Measurements from ENCODE around the gene TMC2.
"Not testable (repeated sequence)": the region's sequence is repeated elsewhere in the genome, so short reads cannot be mapped to it uniquely, and the experiment has no call there.

The TMC2 gene

GRCh38 chr20:2684817-2685216, 148.4 kb downstream of the TMC2 start:
- not testable (repeated sequence) for H3K9me3 Mint-ChIP-seq, H3K27ac Mint-ChIP-seq, ATAC-seq

GRCh38 chr20:2687514-2687913, 151.1 kb downstream of the TMC2 start:
- peaks cover 56% of the 10 kb centered on the region for H3K27me3 Mint-ChIP-seq
- H3K9me3 Mint-ChIP-seq: no peaks in the 10 kb centered on the region
- H3K4me1 Mint-ChIP-seq: peaks cover 31% of the 10 kb centered on the region
- DNase-seq (no peak), ATAC-seq (no peak)
- peak overlapping the region in 1 of 2 donors; percentile 61 for H3K4me3 Mint-ChIP-seq
- H3K27ac Mint-ChIP-seq: peak overlapping the region in 1 of 2 donors; percentile 70

More at GRCh38 chr20:2684817-2685216, 148.4 kb downstream of the TMC2 start:
- Mint-ChIP-seq H3K4me1 (peaks cover 14% of the 10 kb centered on the region), H3K27me3 (peaks cover 50% of the 10 kb centered on the region)
- not testable (repeated sequence) for H3K4me3 Mint-ChIP-seq, DNase-seq

DNA sequence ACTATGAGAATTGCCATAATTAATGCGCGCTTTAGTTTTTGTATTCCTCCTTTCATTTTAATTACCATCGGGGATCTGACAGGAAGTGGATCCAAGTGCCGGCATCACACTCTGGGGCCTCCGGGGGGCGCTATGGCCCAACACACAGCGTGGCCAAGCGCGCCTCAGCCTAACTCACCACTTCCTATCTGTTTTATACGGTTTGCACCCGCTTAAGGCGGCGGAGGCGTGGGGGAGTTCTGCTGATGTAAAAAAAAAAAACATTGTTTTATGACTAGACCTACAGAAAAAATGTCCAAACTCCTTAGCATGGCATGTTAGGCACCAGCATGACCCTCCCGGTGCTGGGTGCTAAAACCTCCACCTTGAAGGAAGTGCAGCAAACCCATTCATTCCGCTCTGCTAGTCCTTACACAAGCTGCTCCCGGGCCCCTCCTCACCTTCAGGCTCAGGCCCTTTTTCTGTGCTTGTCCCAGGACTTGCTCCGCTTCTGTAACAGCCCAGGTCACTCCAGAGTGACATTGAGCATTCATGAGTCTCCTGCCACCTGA, 151.7 kb downstream of the TMC2 start:
- peak overlapping the region in 1 of 2 donors; percentile 7 for H3K27ac Mint-ChIP-seq
- H3K9me3 Mint-ChIP-seq: no peaks in the 10 kb centered on the region
- peak; percentile 79 to 87 for DNase-seq
- peak overlapping the region; percentile 55 to 61 for H3K4me3 Mint-ChIP-seq
- H3K4me1 Mint-ChIP-seq: peaks cover 31% of the 10 kb centered on the region
- peak; percentile 87 for ATAC-seq
- peaks cover 50% of the 10 kb centered on the region for H3K27me3 Mint-ChIP-seq

DNA sequence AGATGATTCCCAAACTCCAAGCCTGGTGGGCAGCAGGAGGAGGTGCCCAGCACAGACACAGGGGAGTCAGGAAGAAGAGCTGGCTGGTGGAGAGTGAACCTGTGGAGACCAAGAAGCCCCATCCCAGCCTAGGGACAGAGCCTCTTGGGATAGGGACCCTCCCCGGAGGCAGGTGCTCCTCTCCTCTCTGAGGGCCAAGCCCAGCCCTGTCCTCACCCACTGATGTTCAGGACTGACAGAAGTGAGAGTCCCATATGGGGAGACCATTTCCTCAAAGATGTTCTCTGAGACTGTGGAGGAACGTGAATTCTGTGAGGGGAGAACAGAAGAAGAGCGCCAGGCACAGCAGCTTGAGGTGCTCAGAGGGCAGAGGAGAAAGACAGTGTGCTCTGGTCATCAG, 153.8 kb downstream of the TMC2 start:
- H3K27me3 Mint-ChIP-seq: peaks cover 51% of the 10 kb centered on the region
- ATAC-seq (no peak), DNase-seq (no peak)
- peaks cover 31% of the 10 kb centered on the region for H3K4me1 Mint-ChIP-seq
- no peaks in the 10 kb centered on the region for H3K9me3 Mint-ChIP-seq
- no peak overlapping the region for H3K27ac Mint-ChIP-seq
- no peak overlapping the region for H3K4me3 Mint-ChIP-seq

DNA sequence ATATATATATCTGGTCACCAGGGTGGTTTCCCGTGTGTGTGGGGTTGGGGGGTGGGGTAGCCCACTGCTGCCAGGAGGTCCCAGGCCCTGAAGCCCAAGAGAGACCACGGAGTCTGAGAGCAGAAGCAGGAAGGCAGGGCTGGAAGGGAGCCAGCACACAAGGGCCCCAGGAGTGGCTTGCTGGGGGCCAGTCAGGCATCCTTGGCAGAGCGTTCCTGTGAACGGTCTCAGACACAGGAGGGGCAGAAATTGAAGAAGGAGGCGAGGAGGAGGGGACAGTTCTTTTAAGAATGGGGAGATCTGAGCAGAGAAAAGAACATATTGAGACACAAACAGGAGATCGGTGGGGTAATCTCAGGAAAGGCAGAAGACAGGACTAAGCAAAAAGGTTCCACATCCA, 154.3 kb downstream of the TMC2 start:
- H3K4me3 Mint-ChIP-seq: peak overlapping the region in 1 of 2 donors; percentile 83
- no peak overlapping the region for H3K27ac Mint-ChIP-seq

GRCh38 chr20:2691127-2691526, 154.8 kb downstream of the TMC2 start:
- Mint-ChIP-seq H3K9me3 (no peaks in the 10 kb centered on the region), H3K27me3 (peaks cover 57% of the 10 kb centered on the region), H3K4me1 (peaks cover 31% of the 10 kb centered on the region), H3K27ac (peak overlapping the region in 1 of 2 donors; percentile 55), H3K4me3 (peak overlapping the region; percentile 83 to 95)
- DNase-seq (no peak), ATAC-seq (no peak)

More for the DNA sequence above, 154.3 kb downstream of the TMC2 start:
- H3K27me3 Mint-ChIP-seq: peaks cover 53% of the 10 kb centered on the region
- DNase-seq (no peak), ATAC-seq (no peak)
- H3K9me3 Mint-ChIP-seq: no peaks in the 10 kb centered on the region
- peaks cover 31% of the 10 kb centered on the region for H3K4me1 Mint-ChIP-seq
